ENCODE data around the gene SDE2.
"Not testable (repeated sequence)": the region's sequence is repeated elsewhere in the genome, so short reads cannot be mapped to it uniquely, and the experiment has no call there.

Gene SDE2

GRCh38 chr1:226009650-226010044, 10.5 kb upstream of the SDE2 start:
- TF ChIP-seq CTCF (IDR thresholded peaks at IDR 0.05; ENCODE audit: low read depth, low read length, missing control alignments), result no peak
- H3K4me3 ChIP-seq (ENCODE audit: low read depth, low read length), result no peak overlapping the region
- DNase-seq (ENCODE audit: low read depth), result no peak

GRCh38 chr1:226007126-226007892, 8.2 kb upstream of the SDE2 start:
- H3K4me3 ChIP-seq (ENCODE audit: low read depth, low read length); DNase-seq (ENCODE audit: low read depth): not testable (repeated sequence)

GRCh38 chr1:226006686-226007085, 7.5 kb upstream of the SDE2 start:
- no peak overlapping the region for H3K4me3 ChIP-seq (ENCODE audit: low read depth, low read length)
- no peak for TF ChIP-seq CTCF (IDR thresholded peaks at IDR 0.05; ENCODE audit: low read depth, low read length, missing control alignments)
- DNase-seq (ENCODE audit: low read depth), result no peak

GRCh38 chr1:226004396-226004795, 5.3 kb upstream of the SDE2 start:
- no peak for TF ChIP-seq CTCF (IDR thresholded peaks at IDR 0.05; ENCODE audit: low read depth, low read length, missing control alignments)
- no peak overlapping the region for H3K4me3 ChIP-seq (ENCODE audit: low read depth, low read length)
- no peak for DNase-seq (ENCODE audit: low read depth)

GRCh38 chr1:226003502-226004170, 4.5 kb upstream of the SDE2 start:
- H3K4me3 ChIP-seq (ENCODE audit: low read depth, low read length), result no peak overlapping the region
- no peak for TF ChIP-seq CTCF (IDR thresholded peaks at IDR 0.05; ENCODE audit: low read depth, low read length, missing control alignments)
- no peak for DNase-seq (ENCODE audit: low read depth)

- no peak overlapping the region for H3K4me3 ChIP-seq (ENCODE audit: low read depth, low read length)
- no peak for TF ChIP-seq CTCF (IDR thresholded peaks at IDR 0.05; ENCODE audit: low read depth, low read length, missing control alignments)
- no peak for DNase-seq (ENCODE audit: low read depth)
Measured at GRCh38 chr1:226002667-226003501, 3.7 kb upstream of the SDE2 start.

GRCh38 chr1:226001963-226002666, 3.0 kb upstream of the SDE2 start:
- no peak for DNase-seq (ENCODE audit: low read depth)
- no peak for TF ChIP-seq CTCF (IDR thresholded peaks at IDR 0.05; ENCODE audit: low read depth, low read length, missing control alignments)
- H3K4me3 ChIP-seq (ENCODE audit: low read depth, low read length), result no peak overlapping the region
